Upper lobe of right lung (tissue), 1 donor: ENCODE results near the gene GLT8D2. TPM values are rescaled to one million over a fixed set of nuclear protein-coding genes. Genes with fewer than 3 reads are reported as not detected.

ENCODE experiments used
- ATAC-seq: fragments of 200-7000 bp; cut with Tn5 transposase; one replicate; pipeline ENCODE4 v1.9.1; 2020; ENCODE audit warnings: mild to moderate bottlenecking, moderate library complexity
- DNase-seq: peaks from one replicate; pipeline ENCODE4 v3.0.0-alpha.2; 2020
- H3K27ac ChIP-seq: fragments of 200-600 bp; one replicate; pipeline ENCODE4 v1.8.0; 2022
- H3K27me3 ChIP-seq: fragments of 200-600 bp; one replicate; pipeline ENCODE4 v1.8.0; 2022; ENCODE audit warnings: mild to moderate bottlenecking
- H3K36me3 ChIP-seq: fragments of 200-600 bp; one replicate; pipeline ENCODE4 v1.8.0; 2022
- H3K4me1 ChIP-seq: fragments of 200-600 bp; one replicate; pipeline ENCODE4 v1.8.0; 2022
- H3K4me3 ChIP-seq: fragments of 200-600 bp; one replicate; pipeline ENCODE4 v1.8.0; 2022; ENCODE audit warnings: mild to moderate bottlenecking
- H3K9me3 ChIP-seq: fragments of 200-600 bp; one replicate; pipeline ENCODE4 v1.8.0; 2022
- intact Hi-C: fragments of 100-400 bp; cut with DNase I; formaldehyde crosslinking; loops from one replicate; pipeline ENCODE4 v1.11.0; 2022
- total RNA-seq: library from RNA; stranded (reverse); fragmentation: NEBNext Ultra II Directional; extraction: Animal tissue kit (Norgen Biotek cat#: 25700); gene quantifications from one replicate; pipeline ENCODE4 v1.2.1, GENCODE V29; 2021
- TF ChIP-seq, protein P1 (sequence below): fragments of 200-600 bp; IDR thresholded peaks from one replicate; pipeline ENCODE4 v1.8.0; 2022; ENCODE audit warnings: antibody characterized with exemption
- donor health status: DM: no; HTN: yes; CAD: no; lungs with severe emphysema.

Gene GLT8D2
- total RNA-seq, 1 donor from 2014 or later: 9.1 TPM

DNA sequence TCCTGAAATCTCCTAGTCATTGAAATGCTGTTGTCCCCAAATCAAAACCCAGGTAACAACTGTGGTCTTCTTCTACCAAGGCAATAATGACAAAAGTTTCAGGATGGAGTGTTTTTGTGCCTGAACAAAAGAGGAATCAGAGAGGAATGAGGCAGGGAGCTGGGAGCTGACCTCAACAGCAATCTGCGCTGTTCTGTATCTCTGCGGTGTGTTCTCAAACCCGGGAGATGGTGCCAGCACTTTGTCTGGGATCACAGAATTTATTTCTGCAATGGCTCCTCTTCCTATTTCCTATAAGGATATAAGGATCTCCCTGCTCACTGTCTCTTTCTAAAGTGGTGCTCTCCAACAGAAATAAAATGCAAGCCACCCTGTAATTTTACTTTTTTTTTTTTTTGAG lies 449 bp upstream of the GLT8D2 start:
- TF ChIP-seq, protein P1, sequence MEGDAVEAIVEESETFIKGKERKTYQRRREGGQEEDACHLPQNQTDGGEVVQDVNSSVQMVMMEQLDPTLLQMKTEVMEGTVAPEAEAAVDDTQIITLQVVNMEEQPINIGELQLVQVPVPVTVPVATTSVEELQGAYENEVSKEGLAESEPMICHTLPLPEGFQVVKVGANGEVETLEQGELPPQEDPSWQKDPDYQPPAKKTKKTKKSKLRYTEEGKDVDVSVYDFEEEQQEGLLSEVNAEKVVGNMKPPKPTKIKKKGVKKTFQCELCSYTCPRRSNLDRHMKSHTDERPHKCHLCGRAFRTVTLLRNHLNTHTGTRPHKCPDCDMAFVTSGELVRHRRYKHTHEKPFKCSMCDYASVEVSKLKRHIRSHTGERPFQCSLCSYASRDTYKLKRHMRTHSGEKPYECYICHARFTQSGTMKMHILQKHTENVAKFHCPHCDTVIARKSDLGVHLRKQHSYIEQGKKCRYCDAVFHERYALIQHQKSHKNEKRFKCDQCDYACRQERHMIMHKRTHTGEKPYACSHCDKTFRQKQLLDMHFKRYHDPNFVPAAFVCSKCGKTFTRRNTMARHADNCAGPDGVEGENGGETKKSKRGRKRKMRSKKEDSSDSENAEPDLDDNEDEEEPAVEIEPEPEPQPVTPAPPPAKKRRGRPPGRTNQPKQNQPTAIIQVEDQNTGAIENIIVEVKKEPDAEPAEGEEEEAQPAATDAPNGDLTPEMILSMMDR: no peak
- peaks cover 7% of the 10 kb centered on the region for H3K27me3 ChIP-seq
- intact Hi-C loops: no loop called here
- H3K36me3 ChIP-seq: no peaks in the 10 kb centered on the region
- peaks cover 17% of the 10 kb centered on the region for H3K4me1 ChIP-seq
- ATAC-seq (no peak), DNase-seq (no peak)
- H3K9me3 ChIP-seq: no peaks in the 10 kb centered on the region
- H3K27ac ChIP-seq: peak overlapping the region; percentile 37
- peak overlapping the region; percentile 43 for H3K4me3 ChIP-seq

DNA sequence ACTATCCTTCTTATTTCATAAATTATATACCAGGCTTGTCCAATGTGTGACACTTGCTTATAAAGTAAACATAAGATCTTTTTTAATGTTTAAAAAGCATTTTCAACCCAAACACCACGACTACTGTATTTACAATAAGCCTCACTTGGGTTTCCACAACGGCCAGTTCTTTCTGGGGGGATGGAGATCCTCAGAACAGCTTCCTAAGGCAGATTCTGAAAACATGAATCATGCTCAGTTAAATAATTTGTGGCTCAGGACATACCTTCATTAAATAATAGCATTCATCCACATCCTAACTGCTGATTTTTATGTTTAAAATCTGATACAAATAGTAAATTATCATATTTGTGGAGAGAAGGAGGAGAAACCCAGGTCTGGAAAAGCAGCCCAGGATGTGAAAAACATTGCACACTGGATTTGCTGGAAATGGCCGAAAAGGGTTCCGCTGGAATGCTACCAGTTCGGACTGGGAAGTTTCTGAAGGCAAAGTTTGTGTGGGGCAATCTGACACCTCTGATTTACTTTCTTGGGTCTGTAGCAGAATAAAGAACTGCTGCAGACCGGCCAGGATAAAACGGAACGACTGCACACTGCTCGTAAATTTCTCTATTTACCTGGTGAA lies 597 bp downstream of the GLT8D2 start:
- Histone ChIP-seq H3K4me1 (peaks cover 15% of the 10 kb centered on the region), H3K36me3 (no peaks in the 10 kb centered on the region), H3K27me3 (peaks cover 7% of the 10 kb centered on the region), H3K27ac (peak overlapping the region; percentile 37), H3K9me3 (no peaks in the 10 kb centered on the region), H3K4me3 (peak overlapping the region; percentile 43)
- DNase-seq (no peak), ATAC-seq (no peak)
- intact Hi-C loops: no loop called here
- TF ChIP-seq, protein P1: no peak

DNA sequence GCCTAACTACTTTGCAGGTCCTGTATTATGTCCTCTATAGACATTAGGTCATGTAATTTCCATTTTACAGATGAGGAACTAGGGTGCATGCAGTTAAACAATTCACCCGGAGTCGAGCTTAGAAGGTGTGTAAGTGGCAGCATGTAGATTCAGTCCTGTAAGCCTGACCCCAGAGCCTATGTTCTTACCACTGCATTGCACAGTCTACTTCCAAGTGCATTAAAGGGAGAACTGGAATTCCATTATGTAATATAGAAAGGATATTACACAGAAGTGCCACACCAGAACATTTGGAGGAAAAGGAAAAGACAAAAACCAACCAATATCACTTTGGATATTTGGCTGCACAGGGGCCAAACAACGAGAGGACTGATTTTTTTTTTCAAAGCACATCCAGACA lies 1.2 kb downstream of the GLT8D2 start:
- no peaks in the 10 kb centered on the region for H3K36me3 ChIP-seq
- H3K27me3 ChIP-seq: peaks cover 7% of the 10 kb centered on the region
- H3K9me3 ChIP-seq: no peaks in the 10 kb centered on the region
- no peak overlapping the region for H3K27ac ChIP-seq
- ATAC-seq (no peak), DNase-seq (no peak)
- intact Hi-C loops: no loop called here
- TF ChIP-seq, protein P1: no peak
- H3K4me3 ChIP-seq: peak overlapping the region; percentile 43
- peaks cover 15% of the 10 kb centered on the region for H3K4me1 ChIP-seq

DNA sequence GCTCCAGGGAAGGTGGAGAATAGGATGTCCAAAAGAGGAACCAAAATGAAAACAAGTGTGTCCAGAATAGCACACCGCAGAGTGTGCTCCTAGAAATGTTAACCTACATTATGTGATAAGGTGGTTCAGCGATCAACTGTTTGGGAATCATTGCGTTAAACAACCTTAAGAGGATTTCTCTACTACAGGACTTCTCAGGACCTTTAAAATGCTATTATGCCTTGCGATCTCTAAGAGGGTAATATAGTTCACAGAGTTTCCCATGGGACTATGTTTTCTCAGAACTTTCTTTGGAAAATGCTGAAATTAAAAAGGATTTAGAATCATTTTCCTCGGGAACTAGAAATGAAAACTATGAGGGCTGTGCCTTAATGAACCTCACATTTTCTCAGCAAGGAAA lies 1.8 kb downstream of the GLT8D2 start:
- no peaks in the 10 kb centered on the region for H3K9me3 ChIP-seq
- H3K4me1 ChIP-seq: peaks cover 15% of the 10 kb centered on the region
- H3K36me3 ChIP-seq: no peaks in the 10 kb centered on the region
- H3K27ac ChIP-seq: no peak overlapping the region
- H3K4me3 ChIP-seq: no peak overlapping the region
- H3K27me3 ChIP-seq: peaks cover 7% of the 10 kb centered on the region
- DNase-seq (no peak), ATAC-seq (no peak)
- intact Hi-C loops: no loop called here
- TF ChIP-seq, protein P1: no peak

DNA sequence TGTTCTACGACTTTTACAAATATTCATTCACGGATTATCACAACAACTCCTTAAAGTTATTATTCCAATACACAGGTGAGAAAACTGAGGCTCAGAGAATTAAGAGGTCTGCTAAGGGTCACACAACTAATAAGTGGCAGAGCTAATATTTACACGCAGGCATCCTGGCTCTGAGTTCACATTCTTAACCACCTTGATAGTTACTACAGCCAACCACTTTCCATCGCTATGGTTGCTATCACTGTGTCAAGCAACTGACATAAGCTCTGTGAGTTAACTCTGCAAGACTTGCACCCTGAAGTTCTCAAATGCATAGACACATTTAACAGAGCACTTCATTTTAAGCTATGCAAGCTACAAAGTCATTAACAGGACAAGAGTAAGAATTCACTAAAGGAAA lies 3.7 kb downstream of the GLT8D2 start:
- TF ChIP-seq, protein P1: no peak
- intact Hi-C loops: no loop called here
- H3K27ac ChIP-seq: no peak overlapping the region
- no peak for DNase-seq
- H3K36me3 ChIP-seq: no peaks in the 10 kb centered on the region
- H3K9me3 ChIP-seq: no peaks in the 10 kb centered on the region
- ATAC-seq: no peak
- H3K4me1 ChIP-seq: peaks cover 15% of the 10 kb centered on the region
- H3K27me3 ChIP-seq: peaks cover 7% of the 10 kb centered on the region
- H3K4me3 ChIP-seq: no peak overlapping the region

DNA sequence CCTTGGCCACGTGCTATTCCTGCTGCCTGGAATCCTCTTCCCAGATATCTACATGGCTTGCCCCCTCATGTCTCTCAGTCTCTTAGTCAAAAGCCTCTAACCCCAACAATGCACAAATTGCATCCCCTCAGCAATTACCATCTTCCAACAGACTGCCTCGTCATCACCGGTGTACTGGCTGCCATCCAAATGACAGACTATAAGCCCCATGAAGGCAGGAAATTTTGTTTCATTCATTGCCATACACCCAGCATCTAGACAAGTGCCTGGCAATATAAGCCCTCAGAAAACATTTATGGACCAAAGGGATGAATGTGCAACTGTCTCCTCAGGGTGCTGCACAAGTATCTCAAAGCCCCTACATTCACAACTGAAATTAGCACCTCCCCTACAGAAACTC lies 5.8 kb downstream of the GLT8D2 start:
- no peaks in the 10 kb centered on the region for H3K36me3 ChIP-seq
- no peak overlapping the region for H3K4me3 ChIP-seq
- TF ChIP-seq, protein P1: no peak
- no peak overlapping the region for H3K27ac ChIP-seq
- intact Hi-C loops: no loop called here
- no peaks in the 10 kb centered on the region for H3K9me3 ChIP-seq
- ATAC-seq: no peak
- no peak for DNase-seq
- H3K4me1 ChIP-seq: peaks cover 7% of the 10 kb centered on the region
- H3K27me3 ChIP-seq: no peaks in the 10 kb centered on the region
